Panc1 (cell line): ENCODE data around the gene GTF2H1. TPM values are rescaled to one million over a fixed set of nuclear protein-coding genes. Genes with fewer than 3 reads are reported as not detected.

Experiments
- ATAC-seq: fragments of 200-7000 bp; cut with Tn5 transposase; 2 replicates; pipeline ENCODE4 v1.9.1; 2020; ENCODE audit warnings: mild to moderate bottlenecking, moderate library complexity
- BruUV-seq: library from RNA; stranded (reverse); fragments of 400-500 nt; replicated peaks from 2 replicates; lab custom pipeline; 2021; lab: Mats Ljungman, UMichigan
- CTCF ChIA-PET: fragments of 300-600 bp; sonication (Branson Sonifier 250); formaldehyde crosslinking; loops from one replicate; lab custom pipeline; 2022; ENCODE audit warnings: antibody characterized with exemption; lab: Charles Lee
- POLR2A ChIA-PET: fragments of 300-600 bp; sonication (Branson Sonifier 250); formaldehyde crosslinking; loops from one replicate; lab custom pipeline; 2022; ENCODE audit warnings: antibody characterized with exemption; lab: Charles Lee
- DNase-seq: peaks from one replicate; pipeline ENCODE4 v3.0.0-alpha.2; 2010; ENCODE audit warnings: low read depth, low spot score
- H3K27ac ChIP-seq: 2 replicates; pipeline ENCODE4 v1.5.1; 2011; ENCODE audit warnings: mild to moderate bottlenecking, low read length, inconsistent platforms
- H3K27me3 ChIP-seq: fragments of 200-500 bp; sonication (Bioruptor generic); 2 replicates; pipeline ENCODE4 v1.6.0; 2014; ENCODE audit warnings: low read length, inconsistent platforms; ENCODE audit not compliant: control insufficient read depth, insufficient read depth
- H3K36me3 ChIP-seq: fragments of 200-500 bp; sonication (Bioruptor generic); 2 replicates; pipeline ENCODE4 v1.5.1; 2014; ENCODE audit warnings: inconsistent platforms, mild to moderate bottlenecking, low read length, moderate library complexity; ENCODE audit not compliant: control insufficient read depth, insufficient read depth
- H3K4me1 ChIP-seq: 2 replicates; pipeline ENCODE4 v1.5.1; 2011; ENCODE audit warnings: inconsistent platforms, mild to moderate bottlenecking, low read length, moderate library complexity; ENCODE audit not compliant: control insufficient read depth, insufficient read depth
- H3K4me3 ChIP-seq, 2 experiments: 2 replicates each; pipeline ENCODE4 v1.5.1; 2011 to 2012; ENCODE audit warnings: low read depth in 2 of 2, low read length in 2 of 2, mild to moderate bottlenecking in 2 of 2, inconsistent platforms in 1 of 2, moderate library complexity in 1 of 2
- H3K9me3 ChIP-seq: fragments of 200-500 bp; sonication (Bioruptor generic); 2 replicates; pipeline ENCODE4 v1.5.1; 2014; ENCODE audit warnings: low read depth, mild to moderate bottlenecking, inconsistent platforms, low read length, moderate library complexity; ENCODE audit not compliant: control insufficient read depth, insufficient read depth
- POLR2AphosphoS5 ChIP-seq: IDR thresholded peaks from 2 replicates; pipeline ENCODE4 v1.6.1; 2012; ENCODE audit warnings: mild to moderate bottlenecking, low read depth, low read length, moderate library complexity
- SIN3A ChIP-seq: IDR thresholded peaks from 2 replicates; pipeline ENCODE4 v1.6.1; 2012; ENCODE audit warnings: low read depth, mild to moderate bottlenecking, low read length, moderate library complexity, borderline replicate concordance; ENCODE audit not compliant: insufficient read depth
- TCF7L2 ChIP-seq: IDR thresholded peaks from 2 replicates; pipeline ENCODE4 v1.6.1; 2011; ENCODE audit warnings: mild to moderate bottlenecking, low read depth, low read length, inconsistent platforms
- in situ Hi-C: cut with HindIII; loops from 2 replicates; pipeline ENCODE4 v1.10.0; 2016; ENCODE audit warnings: low sequenced_read_pairs, low pct_unique_long_range_greater_than_20kb
- intact Hi-C: fragments of 100-400 bp; cut with micrococcal nuclease; formaldehyde crosslinking; loops from one replicate; pipeline ENCODE4 v1.10.0; 2022; ENCODE audit not compliant: unreplicated experiment
- total RNA-seq: library from RNA; stranded (reverse); gene quantifications from one replicate; pipeline ENCODE4 v1.2.1, GENCODE V29; 2021; ENCODE audit not compliant: unreplicated experiment
- TF ChIP-seq, protein P1 (sequence below), 2 experiments: IDR thresholded peaks; 2 replicates each; pipeline ENCODE4 v1.6.1; 2011 to 2012; ENCODE audit warnings: low read depth in 2 of 2, control low read depth in 1 of 2, low read length in 1 of 2, mild to moderate bottlenecking in 1 of 2, moderate library complexity in 1 of 2; ENCODE audit not compliant: insufficient read depth in 1 of 2
- TF ChIP-seq, protein P2 (sequence below): fragments of 450-650 bp; IDR thresholded peaks from 2 replicates; pipeline ENCODE4 v1.5.1; 2017; ENCODE audit warnings: mild to moderate bottlenecking

GTF2H1 gene
- total RNA-seq, 1 experiment from 2014 or later, result 60.6 TPM

DNA sequence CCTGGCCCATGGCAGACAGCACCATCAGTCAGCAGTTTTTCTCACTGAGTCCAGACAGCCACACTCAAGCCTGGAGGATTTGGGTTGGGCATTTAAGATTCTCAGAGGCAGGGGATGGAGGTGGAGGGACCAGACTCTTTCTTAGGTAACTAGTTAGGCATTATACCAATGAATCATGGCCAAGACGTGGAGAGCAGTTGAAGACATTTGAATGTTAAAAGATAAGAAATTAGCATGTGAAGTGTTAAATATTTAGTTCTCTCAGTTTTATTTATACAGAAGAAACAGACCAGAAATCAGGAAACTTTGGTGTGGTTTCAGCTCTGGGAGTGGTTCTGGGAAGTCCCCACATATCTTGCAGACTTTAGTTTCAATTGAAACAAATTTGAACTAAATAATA lies 9.9 kb downstream of the GTF2H1 start:
- intact Hi-C loops, result no loop called here
- no peak overlapping the region for H3K27ac ChIP-seq
- H3K27me3 ChIP-seq, result no peaks in the 10 kb centered on the region
- no peak overlapping the region for H3K4me3 ChIP-seq
- 0 out of 2 replicates have a peak, but pooled peaks cover 3% of the 10 kb centered on the region for H3K4me1 ChIP-seq
- ATAC-seq (no peak), DNase-seq (no peak)
- TF ChIP-seq SIN3A, result no peak
- TF ChIP-seq, protein P1, sequence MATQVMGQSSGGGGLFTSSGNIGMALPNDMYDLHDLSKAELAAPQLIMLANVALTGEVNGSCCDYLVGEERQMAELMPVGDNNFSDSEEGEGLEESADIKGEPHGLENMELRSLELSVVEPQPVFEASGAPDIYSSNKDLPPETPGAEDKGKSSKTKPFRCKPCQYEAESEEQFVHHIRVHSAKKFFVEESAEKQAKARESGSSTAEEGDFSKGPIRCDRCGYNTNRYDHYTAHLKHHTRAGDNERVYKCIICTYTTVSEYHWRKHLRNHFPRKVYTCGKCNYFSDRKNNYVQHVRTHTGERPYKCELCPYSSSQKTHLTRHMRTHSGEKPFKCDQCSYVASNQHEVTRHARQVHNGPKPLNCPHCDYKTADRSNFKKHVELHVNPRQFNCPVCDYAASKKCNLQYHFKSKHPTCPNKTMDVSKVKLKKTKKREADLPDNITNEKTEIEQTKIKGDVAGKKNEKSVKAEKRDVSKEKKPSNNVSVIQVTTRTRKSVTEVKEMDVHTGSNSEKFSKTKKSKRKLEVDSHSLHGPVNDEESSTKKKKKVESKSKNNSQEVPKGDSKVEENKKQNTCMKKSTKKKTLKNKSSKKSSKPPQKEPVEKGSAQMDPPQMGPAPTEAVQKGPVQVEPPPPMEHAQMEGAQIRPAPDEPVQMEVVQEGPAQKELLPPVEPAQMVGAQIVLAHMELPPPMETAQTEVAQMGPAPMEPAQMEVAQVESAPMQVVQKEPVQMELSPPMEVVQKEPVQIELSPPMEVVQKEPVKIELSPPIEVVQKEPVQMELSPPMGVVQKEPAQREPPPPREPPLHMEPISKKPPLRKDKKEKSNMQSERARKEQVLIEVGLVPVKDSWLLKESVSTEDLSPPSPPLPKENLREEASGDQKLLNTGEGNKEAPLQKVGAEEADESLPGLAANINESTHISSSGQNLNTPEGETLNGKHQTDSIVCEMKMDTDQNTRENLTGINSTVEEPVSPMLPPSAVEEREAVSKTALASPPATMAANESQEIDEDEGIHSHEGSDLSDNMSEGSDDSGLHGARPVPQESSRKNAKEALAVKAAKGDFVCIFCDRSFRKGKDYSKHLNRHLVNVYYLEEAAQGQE (IDR thresholded peaks at IDR 0.05; ENCODE audit: insufficient read depth in 1 of 2, low read depth in 2 of 2, low read length in 1 of 2), result no peak
- TF ChIP-seq, protein P2, sequence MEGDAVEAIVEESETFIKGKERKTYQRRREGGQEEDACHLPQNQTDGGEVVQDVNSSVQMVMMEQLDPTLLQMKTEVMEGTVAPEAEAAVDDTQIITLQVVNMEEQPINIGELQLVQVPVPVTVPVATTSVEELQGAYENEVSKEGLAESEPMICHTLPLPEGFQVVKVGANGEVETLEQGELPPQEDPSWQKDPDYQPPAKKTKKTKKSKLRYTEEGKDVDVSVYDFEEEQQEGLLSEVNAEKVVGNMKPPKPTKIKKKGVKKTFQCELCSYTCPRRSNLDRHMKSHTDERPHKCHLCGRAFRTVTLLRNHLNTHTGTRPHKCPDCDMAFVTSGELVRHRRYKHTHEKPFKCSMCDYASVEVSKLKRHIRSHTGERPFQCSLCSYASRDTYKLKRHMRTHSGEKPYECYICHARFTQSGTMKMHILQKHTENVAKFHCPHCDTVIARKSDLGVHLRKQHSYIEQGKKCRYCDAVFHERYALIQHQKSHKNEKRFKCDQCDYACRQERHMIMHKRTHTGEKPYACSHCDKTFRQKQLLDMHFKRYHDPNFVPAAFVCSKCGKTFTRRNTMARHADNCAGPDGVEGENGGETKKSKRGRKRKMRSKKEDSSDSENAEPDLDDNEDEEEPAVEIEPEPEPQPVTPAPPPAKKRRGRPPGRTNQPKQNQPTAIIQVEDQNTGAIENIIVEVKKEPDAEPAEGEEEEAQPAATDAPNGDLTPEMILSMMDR, result no peak
- TF ChIP-seq TCF7L2, result no peak
- TF ChIP-seq POLR2AphosphoS5, result no peak
- peaks cover 30% of the 10 kb centered on the region for H3K36me3 ChIP-seq
- POLR2A ChIA-PET, result no interaction called here
- CTCF ChIA-PET, result no interaction called here
- in situ Hi-C loops, result no loop called here
- BruUV-seq, result no TSS peak
- H3K9me3 ChIP-seq, result no peaks in the 10 kb centered on the region

DNA sequence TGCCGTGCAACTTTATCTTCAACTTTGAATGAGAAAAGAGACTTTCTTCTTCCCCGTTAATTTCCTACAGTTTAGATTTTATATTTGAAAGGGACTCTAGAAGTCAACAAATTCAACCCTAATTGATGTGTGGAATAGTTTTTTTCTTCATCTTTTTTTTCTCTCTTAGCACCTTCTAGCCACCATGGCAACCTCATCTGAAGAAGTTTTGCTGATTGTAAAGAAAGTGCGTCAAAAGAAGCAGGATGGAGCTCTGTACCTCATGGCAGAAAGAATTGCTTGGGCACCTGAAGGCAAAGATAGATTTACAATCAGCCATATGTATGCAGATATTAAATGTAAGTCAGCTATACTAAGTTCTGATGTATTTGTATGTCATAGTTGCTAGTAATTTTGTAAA lies 10.5 kb downstream of the GTF2H1 start:
- CTCF ChIA-PET, result no interaction called here
- Histone ChIP-seq H3K36me3 (peaks cover 36% of the 10 kb centered on the region), H3K27ac (no peak overlapping the region), H3K4me3 (no peak overlapping the region), H3K9me3 (no peaks in the 10 kb centered on the region), H3K27me3 (no peaks in the 10 kb centered on the region), H3K4me1 (0 out of 2 replicates have a peak, but pooled peaks cover 3% of the 10 kb centered on the region)
- DNase-seq, result no peak
- intact Hi-C loops (no loop called here), in situ Hi-C loops (no loop called here)
- BruUV-seq, result no TSS peak
- ATAC-seq, result no peak
- POLR2A ChIA-PET, result no interaction called here
- TF ChIP-seq SIN3A (no peak), TCF7L2 (no peak), POLR2AphosphoS5 (no peak)
- TF ChIP-seq, protein P2, result no peak
- TF ChIP-seq, protein P1 (IDR thresholded peaks at IDR 0.05; ENCODE audit: insufficient read depth in 1 of 2, low read depth in 2 of 2, low read length in 1 of 2), result no peak
